GM19328 (cell line): ENCODE results near the gene L3MBTL4.
"Not testable (repeated sequence)": the region's sequence is repeated elsewhere in the genome, so short reads cannot be mapped to it uniquely, and the experiment has no call there.

Experiments
- ATAC-seq: cut with Tn5 transposase; IDR thresholded peaks from one replicate; pipeline ENCODE4 v1.9.1; 2021; ENCODE audit warnings: mild to moderate bottlenecking, moderate library complexity; ENCODE audit not compliant: unreplicated experiment

The L3MBTL4 gene

DNA sequence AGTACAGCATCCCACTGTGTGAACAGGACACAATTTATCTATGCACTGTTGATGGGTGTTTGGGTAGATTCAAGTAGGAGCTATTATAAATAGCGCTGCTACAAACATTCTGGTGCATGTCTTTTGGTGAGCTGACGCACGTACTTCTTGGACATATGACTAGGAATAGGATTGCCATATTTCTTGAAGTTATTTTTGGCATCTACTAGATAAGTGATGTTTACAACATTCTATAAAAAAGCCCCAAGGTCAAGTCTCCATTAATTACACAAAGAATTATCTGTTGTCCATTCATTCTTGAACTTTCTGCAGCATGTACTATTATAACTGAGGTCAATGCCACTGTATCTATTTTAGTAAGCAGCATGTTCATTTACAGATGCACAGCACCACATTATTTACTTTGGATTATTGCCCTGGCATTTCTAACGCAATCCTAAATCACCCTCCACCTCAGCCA lies 293.9 kb downstream of the L3MBTL4 start:
- no peak for ATAC-seq

DNA sequence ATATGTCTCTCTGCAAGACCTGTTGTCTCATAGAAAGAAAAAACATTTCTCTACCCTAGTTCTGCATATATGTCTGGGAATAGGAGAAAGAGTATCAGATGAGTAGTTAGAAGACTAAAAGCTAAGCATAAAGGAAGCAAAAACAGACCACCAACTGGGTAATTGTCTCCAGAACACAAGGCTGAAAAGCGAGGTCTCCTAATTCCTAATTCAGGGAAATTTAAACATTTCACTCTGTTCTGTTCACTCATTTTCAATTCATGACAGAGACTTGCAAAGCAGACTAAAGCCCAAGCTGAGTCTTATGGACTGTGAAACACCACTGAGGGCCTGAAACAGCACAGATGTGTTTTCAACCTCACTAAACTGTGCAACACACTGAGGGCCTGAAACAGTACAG lies 294.9 kb downstream of the L3MBTL4 start:
- no peak for ATAC-seq

DNA sequence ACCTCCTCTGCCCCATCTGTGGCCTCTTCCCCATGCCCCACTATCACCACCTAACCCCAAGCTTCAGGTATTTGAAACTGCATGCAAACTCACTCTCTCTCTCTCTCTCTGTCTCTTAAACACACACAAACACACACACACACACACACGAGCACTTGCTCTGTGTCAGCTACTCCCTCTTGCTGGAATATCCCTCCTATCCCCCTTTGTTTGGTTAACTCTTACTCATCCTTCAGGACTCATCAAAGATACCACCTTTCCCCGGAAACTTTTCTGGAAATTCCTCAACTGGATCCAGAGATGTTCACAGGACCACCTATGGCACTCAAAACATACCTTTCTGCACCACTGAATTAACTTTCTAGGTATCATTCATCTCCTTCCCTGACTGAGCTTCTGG lies 296.6 kb downstream of the L3MBTL4 start:
- ATAC-seq: no peak

DNA sequence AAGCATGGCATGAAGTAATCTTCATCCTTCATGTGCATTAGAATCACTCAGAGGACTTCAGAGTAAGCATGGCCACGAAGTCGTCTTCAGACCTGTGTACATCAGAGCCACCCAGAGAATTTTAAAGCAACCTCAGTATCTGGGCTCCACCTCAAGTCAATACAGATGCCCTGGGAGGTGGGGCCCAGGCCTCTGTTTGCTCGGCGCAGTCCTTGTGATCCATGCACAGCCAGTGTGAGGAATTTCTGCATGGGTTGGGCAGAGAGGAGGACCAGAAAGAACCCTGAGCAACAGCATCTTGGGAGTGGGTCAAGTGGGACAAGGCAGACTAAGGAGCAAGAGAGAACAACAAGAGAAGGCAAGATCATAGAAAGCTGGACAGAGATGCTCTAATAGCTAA lies 299.0 kb downstream of the L3MBTL4 start:
- no peak for ATAC-seq

DNA sequence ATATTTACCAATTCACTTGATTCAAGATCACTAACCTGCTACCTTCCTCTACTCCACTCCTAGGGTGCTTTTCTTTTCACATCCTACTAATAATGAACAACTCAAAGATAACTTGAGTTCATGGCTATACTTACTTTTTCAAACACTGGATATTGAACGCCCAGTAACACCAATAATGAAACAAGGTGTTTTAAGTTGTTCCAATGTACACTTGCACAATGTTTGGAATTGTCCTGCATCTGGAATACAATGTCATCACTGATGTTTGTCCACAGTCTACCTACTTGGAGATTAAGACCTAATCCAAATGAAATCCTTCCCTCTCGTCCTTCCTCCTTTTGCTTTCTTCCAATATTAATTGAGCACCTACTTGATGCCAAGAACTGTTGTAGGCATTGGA lies 301.1 kb downstream of the L3MBTL4 start:
- ATAC-seq: no peak

DNA sequence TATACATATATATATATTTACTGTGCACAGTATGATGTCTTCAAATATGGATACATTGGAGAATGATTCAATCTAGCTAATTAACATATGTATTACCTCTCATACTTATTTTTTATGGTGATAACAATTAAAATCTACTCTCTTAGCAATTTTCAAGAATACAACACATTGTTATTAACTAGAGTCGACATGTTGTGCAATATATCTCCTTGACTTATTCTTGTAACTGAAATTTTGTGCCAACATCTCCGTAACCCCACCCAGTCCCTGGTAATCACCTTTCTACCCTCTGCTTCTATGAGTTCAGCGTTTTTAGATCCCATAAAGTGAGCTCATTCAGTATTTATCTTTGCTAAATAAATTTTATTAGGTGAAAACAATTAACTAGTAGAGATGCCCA lies 303.0 kb downstream of the L3MBTL4 start:
- no peak for ATAC-seq

DNA sequence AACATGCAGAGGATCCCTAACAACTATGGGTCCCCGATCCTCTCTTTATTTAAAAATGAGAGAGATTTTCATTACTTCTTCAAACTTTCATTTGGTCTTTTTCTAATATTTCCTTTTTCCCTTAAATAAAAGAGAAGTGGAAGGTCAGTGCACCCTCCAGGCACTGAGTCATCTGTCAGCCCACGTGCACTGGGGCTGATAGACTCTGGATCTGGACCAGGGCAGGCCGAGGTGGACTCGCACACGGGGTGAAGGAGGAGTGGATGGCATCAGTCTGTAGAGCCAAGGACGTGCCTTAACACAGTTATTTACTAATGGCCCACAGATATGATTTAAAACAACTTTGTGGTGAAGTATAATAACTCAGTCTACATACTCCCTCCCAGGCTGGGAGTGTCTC lies 305.0 kb downstream of the L3MBTL4 start:
- no peak for ATAC-seq

DNA sequence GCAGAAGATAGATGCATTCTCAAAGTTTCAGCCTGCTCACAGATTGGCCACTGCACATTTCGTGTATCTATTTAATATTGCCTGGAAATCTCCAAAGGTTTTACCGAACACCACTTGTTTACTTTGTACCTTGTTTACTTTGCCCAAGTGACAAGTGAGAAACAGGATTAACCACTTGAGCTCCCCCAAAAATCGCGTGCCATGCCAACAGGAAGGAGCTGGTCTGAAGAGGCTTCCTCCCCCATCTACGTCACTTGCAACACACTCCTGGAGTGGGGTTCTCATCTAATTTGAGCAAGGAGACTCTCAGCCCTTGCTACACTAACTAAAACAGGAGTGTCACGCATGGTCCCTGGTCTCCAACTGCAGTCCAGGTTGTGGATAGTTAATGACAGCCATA lies 306.9 kb downstream of the L3MBTL4 start:
- no peak for ATAC-seq

DNA sequence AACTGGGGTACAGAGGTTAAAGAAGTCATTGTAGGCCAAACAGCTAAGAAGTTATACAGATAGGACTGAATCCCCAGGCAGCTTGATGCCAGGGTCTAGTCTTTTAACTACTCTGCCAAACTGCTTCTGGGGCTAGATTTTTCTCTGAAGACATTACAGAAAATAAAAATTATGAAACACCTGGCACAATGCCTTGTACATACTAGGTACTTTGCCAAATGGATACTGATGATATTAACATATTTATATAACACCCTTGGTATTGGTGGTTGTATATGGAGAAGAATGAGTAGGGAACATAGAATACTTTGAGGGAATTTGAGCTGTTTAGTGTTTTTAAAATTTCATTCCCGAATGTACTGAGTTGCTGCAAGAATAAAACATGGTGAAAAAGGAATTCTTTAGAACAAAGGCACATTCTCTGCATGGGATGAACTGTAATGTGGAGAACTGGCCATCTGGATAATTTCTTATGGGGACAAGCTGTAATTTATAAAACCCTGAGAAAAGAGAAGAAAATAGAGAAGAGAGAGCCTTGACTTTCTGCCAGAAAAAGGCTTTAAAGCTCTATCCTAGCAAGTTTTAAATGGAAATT lies 308.5 kb downstream of the L3MBTL4 start:
- no peak for ATAC-seq

DNA sequence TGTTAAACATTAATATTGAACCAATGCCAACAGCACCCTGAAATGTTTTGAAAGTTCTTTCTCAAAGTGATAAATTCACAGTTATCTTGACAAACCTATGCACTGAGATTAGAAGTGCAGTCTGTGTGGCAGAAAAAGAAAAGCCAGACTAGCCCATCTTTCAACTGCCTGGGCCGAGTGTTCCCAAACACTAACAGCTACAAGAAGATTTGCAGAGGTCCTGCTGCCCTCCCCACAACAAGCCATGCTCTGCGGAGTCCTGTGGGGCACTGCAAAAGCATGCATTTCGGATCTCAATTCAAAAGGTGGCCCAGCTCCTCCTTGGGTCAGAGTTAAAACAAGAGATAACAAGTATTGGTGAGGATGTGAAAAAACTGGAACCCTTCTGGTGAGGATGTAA lies 311.0 kb downstream of the L3MBTL4 start:
- no peak for ATAC-seq

DNA sequence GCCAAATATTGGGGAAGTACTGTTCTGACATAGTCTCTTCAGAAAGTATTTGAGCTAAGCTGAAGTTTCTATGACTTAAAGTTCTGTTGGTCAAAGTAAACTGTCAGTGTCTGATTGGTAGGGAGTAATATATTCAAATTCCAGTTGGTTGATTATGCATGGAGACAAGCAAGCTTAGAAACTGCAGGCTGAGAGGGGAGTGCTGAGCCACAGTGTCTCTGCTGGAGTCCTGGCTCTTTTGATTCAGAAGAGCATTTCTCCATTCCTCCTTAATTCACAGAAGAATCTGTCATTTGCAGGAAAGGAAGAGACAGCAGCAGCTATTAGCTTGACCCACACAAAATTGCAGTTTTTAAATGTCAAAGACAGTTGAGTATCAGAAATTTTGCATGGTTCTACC lies 318.0 kb downstream of the L3MBTL4 start:
- no peak for ATAC-seq

DNA sequence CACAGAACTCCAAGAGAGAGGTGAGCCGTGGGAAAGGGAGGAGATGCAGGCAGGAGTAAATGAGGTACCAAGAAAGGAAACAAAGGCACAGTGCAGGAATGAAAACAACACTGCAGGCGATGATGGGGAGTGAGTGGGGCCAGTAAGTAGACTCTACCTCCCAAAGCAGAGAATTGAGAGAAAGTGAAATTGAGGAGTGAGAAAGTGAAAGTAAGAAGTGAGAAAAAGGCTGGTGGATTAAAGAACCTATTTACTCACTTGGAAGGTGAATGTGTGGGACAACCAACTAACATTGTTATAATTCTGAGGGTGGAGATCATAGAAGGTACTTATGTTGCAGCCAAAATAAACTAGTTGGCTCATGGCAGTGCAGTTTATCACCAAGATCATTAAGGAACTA lies 326.3 kb downstream of the L3MBTL4 start:
- ATAC-seq: no peak

DNA sequence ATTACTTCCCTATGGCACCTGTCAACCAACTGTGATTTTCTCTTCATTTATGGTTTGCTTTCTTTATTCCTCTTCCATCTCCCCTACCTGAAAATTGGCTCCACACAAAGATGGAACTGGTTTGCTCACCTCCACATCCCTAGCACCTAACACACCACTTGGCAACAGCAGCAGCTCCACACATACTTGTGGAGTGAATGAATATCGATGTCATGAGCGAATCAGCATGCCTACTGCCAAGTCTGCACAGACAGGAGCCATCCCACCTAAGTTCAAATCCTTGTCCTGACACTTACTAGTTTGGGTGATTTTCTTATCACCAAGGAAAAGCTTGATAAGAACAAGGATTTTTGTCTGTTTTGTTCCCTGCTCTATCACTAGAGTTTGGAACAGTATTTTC lies 328.0 kb downstream of the L3MBTL4 start:
- ATAC-seq: no peak

DNA sequence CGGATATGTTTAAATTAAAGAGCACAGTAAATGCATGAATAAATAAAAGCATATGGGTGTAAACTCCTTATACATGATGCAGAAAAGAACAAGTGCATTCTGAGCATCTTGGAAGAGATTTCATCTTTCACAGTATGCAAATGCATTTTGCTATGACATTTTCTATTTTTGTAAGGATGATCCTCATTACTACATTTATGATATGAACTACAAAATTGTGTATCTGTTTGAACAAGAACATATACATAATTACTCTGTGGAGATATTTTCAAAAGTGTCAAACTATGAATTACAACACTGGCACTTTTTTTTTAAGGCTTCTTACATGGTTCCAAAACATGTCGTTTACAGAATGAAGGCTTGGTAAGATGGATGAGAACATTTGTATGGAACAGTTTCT lies 335.3 kb downstream of the L3MBTL4 start:
- ATAC-seq: no peak

DNA sequence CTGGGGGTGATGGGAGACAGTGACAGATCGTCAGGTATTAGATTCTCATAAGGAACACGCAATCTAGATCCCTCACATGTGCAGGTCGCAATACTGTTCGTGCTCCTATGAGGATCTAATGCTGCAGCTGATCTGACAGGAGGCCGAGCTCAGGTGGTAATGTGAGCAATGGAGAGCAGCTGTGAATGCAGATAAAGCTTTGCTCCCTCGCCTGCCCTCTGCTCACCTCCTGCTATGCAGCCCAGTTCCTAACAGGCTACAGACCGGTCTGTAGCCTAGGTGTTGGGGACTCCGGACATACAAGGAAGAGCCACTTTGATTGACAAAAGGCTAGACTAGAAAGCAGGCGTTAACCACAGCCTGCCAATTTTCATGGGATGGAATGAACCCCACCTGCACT lies 335.8 kb downstream of the L3MBTL4 start:
- ATAC-seq: no peak

DNA sequence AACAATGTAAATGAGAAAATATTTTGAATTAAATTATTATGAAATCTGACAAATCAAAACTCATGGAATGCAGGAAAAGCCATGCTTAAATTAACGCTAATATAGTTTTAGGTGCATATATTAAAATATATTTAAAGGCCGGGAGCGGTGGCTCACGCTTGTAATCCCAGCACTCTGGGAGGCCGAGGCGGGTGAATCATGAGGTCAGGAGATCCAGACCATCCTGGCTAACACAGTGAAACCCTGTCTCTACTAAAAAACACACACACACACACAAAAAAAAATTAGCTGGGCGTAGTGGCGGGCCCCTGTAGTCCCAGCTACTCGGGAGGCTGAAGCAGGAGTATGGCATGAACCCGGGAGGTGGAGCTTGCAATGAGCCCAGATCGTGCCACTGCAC lies 342.3 kb downstream of the L3MBTL4 start:
- not testable (repeated sequence) for ATAC-seq

DNA sequence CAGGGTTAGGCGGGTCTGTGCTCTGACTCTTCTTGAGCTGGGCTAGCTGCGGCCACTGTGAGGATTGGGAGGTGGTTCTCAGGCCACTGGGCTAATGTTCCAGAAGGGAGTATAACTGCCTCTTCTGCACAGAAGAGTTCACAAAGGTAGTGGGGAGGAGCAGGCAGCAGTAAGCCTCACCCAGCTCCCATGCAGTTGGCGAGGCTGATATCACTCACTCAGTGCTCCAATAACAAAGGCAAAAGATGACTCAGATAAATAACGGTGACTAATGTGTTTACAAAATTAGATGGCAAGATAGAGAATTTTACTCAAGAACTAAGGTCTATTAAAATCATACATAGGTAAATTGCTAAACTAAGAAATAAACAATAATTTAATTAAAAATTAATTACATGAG lies 345.2 kb downstream of the L3MBTL4 start:
- no peak for ATAC-seq

DNA sequence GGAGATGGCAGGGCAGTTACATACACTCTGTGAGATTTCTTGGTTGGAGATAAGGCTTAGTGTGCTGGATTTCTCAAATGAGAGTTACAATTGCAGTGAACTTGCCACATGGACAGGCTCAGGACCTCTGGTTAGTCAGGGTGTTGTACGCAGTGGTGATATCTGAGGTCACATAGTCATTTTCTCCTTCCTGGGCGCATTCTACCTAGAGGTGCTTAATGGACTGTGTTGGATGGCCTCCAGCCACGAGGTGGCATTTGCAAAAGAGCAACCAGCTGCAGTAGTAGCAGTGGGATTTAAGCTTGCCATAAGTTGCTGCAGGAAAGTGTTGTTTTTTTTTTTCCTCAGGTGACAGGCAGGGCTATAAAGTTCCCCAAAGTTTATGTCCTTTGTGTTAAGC lies 345.6 kb downstream of the L3MBTL4 start:
- no peak for ATAC-seq

DNA sequence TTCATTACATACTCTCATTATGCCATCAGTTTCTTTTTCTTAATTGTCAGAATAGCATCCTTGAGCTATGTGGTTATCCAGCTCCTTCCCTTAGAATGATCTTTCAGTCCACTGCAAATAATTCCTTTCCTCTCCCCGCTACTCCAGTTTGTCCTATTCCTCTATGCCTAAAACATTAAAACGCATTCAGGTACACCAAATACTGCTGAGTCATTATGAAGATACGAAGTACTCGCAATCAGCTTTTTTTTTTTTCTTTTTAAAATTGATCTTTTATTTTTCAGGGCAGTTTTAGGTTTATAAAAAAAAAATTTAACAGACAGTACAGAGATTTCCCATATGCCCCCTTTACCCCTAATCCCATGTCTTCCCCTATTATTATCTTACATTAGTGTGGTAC lies 354.6 kb downstream of the L3MBTL4 start:
- no peak for ATAC-seq

DNA sequence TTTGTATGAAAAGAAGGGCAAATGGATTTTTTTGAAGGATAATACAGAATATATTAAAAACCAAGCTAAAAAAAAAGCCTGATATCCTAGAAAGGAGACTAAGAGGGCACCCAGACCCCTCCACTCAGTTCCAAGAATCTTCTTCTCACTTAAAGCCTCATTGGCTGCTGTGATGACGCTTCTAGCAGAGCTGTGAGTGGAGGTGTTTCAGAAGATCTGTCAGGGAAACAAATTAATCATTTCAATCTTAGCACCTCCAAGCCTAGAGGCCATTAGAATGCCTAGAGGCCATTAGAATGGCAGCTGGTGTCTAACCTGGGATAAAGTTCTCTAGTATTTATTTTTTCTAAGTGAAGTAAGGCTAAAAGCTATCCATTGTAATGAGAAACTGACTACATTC lies 355.2 kb downstream of the L3MBTL4 start:
- ATAC-seq: no peak

DNA sequence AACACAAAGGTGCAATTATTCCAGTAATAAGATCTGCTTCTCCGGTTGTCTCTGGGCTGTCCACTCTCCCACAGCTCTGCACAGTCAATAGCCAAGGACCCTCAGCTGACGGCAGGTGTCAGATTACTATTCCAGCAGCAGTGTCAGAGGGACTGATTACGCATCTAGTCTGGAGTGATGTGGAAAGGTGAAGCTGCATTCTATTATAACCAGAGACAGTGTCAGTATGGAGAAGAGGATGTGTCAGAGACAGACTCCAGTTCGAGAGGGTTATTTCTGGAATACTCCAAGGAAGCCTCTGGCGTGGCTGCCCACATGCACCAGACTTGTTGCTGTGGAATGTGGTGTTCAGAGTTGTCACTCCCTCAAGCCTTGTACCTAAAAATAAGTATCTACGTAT lies 355.8 kb downstream of the L3MBTL4 start:
- no peak for ATAC-seq

DNA sequence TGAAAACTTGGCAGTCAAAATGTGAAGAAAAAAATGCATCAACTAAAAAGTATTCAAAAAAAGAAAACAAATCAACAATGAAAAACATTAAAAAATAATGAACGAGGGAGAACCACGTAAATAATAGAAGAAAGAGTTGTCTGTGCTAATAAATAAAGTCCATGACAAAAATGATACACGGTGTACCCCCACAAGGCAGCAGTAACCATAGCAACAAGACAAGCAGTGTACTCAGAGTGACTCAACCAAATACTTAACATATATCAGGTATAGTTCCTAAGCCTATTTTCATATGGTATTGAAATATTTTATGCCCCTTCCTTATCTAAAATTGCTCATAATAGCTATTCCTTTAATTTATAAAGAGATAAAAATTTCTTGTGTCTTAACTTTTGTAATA lies 357.1 kb downstream of the L3MBTL4 start:
- ATAC-seq: no peak

DNA sequence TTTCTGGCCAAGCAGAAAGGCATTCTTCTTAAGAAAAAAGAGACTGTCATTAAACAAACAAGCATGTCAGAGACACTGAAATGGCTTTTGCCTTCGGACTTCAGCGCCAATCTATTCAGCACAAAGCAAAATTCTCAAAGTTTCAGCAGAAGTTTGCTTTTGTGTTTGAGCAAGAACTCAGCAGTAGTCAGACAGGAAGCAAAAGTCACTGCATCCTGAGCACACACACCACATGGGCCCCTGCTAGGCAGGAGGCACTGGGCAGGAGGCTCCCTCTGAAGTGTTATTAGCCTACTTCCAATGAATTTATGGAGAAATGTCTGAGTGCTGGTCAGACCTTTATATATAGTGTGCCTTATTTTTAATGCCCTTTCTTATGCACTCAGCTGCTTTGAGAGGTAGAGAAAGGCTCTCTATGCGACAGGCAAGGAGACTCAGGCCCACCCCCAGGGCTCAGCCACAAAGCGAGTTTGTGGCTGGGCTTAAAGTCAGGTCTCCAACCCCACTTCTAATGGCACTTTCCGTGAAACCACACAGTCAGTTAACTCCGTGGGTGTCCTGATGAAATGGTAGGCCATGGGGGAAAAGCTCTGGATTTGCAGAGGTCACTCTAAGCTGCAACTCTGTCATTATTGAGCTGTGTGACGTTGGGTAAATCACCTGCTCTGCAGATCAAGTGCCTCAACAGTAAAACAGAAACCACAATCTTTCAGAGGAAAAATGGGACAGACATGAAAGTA lies 358.4 kb downstream of the L3MBTL4 start:
- ATAC-seq: no peak
